ENCODE measurements around the gene B4GALT3. TPM values are rescaled to one million over a fixed set of nuclear protein-coding genes. Genes with fewer than 3 reads are reported as not detected.

Gene B4GALT3
- total RNA-seq = 9.9 and 11.3 TPM in 2 replicates

DNA sequence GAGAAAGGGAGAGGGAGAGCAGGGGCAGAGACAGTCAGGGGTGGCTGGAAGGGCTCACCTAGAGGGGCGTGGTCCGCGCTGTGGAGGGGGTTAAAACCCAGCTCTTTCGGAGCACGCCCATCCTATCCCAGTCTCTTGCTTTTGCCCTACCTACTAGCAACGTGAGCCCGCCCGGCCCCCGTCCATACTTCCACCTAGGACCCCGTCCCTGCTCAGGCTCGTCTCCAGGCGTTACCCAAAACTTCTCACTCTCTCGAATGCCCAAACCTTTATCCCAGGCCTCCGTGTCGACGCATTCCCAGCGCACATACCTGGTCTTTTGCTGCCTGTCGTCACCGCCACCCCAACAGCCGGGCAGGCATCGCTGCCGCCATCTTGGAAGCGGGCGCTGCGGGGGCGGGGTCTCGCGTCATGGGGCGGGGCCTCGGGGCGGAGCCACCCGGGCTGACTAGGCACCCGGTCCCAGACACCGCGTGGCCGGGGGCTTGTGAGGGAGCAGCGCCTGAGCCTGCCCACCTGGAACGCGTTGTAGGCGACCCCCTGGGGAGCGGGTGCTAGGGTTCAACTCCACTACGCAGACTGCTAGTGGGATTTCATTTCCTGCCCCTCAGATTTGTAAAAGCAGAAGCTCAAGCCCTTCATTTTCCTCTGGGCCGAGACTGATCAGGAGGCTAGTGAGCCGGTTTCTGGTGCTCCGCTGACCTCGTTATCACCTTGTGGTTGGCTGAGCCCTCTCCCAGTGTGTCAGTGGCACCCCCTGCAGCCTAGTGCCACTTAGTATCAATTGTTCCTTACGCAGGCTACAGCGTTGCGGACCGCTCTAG lies at the start of gene B4GALT3:
Gene B4GALT3, minus strand, starts transcription at position 396 of the 824 bp plus-strand sequence. CDS start 1,447 bp downstream, outside the sequence.

DNA sequence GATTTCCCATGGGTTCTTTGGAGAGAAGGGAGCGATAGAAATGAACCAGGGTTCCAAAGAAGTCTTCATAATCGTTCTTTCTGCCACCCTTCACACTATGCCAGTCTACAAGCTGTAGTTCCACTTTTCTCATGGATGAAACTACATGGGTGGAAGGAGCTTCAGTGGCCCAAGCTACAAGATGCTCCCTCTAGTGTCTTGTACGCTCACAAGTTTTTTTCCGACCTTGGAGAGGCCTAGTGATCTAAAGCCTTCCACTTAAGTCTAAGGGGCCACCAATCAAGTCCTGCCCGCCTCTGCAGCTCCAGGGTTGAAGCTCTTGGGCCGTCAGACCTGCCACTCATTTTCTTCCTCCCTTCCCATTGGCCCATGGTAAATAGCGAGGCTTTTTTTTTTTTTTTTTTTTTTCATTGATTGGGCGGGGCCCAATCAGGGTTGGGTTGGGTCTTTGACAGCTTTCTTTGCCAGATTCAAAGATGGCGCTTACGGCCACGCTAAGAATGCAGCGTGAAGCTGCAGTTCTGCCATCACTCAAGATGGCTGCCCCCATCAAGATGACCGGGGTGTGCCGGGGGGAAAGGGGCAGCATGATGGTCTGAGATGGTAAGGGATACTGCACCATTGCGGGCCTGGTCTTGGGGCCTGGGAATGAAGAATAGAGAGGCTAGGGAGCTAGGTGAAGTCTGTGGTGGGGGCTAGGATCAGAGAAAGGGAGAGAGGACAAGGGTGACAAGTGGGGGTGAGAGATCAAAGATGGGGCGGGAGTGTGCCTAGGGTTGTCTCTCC lies 48.4 kb upstream of the B4GALT3 start, which contains the start of gene TOMM40L:
Gene TOMM40L, plus strand, starts transcription at position 527 of the 786 bp plus-strand sequence. CDS start 430 bp downstream, outside the sequence.

DNA sequence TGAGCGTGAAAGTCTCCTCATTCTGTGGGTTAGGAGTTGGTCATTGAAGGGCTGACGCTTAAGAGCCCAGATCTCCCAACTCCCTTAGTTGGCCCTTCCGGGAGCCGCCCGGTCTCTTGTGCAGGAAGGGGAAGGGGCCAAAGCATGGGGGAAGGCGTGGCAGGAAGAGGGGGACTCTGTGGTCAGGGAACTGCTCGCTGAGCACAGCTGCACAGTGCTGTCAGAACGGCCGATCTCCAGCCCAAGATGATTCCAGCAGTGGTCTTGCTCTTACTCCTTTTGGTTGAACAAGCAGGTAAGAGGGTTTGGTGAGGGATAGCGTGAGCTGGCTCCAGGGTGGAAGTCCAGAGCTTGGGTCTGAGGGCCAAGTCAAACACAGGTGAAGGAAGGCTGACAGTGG lies 37.8 kb upstream of the B4GALT3 start, which contains the start of gene FCER1G:
Gene FCER1G, plus strand, starts transcription at position 220 of the 400 bp plus-strand sequence. Its CDS starts 27 bp downstream, at position 247.

DNA sequence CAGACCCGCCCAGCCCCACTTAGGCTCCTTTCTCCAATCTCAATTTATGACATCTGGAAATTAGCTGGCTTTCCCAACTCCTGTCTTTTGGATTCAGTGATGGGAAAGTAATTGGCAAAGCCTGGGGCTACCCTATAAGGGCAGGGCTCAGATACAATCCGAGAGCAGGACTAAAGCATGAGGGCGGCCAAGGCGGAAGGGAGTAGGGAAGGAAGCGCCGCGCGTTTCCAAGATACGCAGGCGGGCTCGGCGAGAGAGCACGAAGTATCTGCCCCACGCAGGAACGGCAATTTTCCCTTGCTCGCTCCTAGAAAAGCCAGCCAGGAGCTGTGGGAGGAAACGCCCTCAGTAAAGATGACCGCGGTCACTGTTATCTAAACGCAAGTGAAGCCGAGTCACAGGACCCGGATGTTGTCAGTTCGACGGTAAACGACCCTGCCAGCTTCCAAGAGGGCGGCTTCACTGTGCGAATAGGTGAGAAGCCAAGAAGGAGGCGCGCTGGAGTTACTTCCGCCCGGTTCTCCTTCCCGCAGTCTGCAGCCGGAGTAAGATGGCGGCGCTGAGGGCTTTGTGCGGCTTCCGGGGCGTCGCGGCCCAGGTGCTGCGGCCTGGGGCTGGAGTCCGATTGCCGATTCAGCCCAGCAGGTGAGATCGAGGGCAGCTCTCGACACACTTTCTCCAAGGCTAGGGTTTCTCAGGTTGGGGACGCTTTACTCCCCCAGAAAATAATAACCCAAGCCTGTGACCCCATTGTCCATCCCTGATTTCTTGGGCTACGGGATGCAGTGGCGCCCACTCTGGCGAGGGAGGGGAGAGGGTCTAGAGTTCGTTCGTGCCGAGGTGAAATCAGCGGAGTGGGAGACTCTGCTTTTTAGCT lies 24.8 kb upstream of the B4GALT3 start, which contains the start of gene NDUFS2:
Gene NDUFS2, plus strand, starts transcription at position 532 of the 877 bp plus-strand sequence. Its CDS starts 19 bp downstream, at position 551.

DNA sequence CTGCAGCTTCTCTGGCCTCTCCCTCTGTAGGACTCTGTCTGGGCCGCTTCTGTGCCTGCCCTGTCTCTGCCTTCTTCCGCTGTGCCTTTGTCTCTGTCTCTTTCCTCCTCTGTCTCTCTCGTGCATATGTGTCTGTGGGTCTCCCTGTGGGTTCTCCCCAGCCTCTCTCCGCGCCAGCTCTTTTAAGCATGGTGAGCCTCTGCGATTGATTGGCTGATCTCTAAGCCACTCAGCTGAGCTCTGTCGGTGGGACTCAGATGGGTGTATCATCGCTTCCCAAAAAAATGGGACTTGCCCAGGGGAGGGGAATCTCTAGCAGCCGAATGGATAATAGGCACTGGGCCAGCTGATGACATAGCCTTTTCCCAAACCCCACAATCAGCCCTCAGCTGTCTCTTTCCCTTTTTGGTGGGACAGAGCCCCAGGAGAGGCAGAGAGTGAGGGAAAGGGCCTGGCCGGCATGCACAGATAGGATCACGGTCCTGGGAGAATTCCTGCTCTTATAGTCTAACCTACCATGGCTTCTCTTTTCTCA lies 21.7 kb upstream of the B4GALT3 start, which contains the start of gene ADAMTS4:
Gene ADAMTS4, minus strand, starts transcription at position 158 of the 535 bp plus-strand sequence. CDS start 427 bp downstream, outside the sequence.

DNA sequence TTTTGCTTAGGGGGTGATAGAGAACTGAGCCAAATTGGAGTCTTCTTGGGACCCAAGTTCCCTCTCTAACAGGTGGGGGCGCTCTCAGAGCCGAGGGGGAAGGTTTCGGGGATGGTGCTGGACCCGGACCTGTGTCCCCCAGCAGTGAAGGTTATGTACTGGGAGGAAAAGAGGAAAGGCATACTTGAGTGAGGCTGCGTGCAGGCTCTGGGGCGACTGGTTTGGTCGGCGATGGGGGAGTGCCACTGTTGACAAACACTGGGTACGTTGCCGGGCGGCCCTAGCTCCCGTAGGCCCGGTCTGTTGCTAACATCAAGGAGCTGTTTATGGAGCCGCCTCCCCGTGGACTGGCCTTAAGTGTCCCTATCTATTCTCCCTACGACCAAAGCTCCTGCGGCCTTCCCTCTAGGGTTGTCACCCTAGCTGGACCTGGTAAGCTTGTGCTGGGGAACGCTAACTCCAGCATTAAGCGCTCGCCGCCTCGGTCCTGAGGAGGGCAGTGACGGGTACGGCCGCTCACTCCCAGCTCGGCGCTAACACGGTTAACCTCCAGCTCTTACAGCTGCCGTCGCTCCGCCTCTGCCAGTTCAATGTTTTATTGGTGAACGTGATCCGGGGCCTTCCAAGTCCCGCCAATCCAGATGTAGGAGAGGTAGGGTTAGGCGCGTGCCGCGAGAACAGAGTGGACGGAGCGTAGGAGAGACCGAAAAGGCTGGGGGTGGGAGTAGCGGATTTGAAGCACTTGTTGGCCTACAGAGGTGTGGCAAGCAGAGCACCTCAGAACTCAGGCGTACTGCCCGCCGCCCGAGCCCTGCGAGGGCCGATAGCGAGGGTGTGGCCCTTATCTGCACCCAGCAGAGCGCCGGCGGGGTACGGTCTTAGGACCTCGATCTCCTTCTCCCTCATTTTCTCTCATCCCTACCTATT lies 11.3 kb downstream of the B4GALT3 start, which contains the start of gene PPOX:
Gene PPOX, plus strand, starts transcription at position 685 of the 927 bp plus-strand sequence. CDS start 422 bp downstream, outside the sequence.

DNA sequence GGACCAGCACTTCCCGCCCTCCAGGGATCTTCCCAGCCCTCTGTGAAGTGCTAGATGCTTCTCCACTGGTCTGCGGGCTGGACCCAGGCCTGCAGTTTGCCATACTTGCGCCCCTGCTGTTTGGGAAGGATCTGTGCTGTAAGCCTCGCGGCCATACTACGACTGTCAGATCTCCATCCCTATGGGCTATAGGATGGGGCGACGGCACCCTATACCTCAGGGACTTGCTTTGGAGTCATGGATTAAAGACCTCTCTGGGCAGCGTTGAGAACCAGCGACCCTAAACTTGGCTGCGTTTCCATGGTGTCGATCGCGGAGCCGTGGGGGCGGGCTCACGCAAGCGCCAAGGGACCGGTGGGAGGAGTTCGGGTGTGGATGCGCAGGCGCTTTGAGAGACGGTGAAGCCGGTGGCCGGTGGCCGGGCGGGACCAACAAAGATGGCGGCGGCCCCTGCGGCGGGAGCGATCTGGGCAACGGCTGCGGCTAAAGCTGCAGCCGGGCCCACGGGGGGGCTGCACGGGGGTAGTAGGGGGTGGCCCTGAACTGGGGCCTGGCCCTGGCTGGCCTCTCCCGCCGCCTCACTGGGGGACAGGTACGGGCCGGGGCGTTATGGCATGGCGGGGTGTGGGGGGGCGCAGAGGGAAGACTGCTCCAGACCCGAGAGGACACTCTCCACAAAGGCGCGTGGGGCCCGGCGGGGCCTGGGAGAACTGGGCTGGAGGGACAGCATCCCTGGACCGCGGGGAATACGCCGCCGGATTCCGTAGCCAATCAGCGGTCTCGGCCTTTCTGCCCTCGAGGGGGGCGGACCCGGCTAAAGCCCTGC lies 18.0 kb downstream of the B4GALT3 start, which contains the start of gene USP21:
Gene USP21, plus strand, starts transcription at position 414 of the 826 bp plus-strand sequence. CDS start 1,141 bp downstream, outside the sequence.

DNA sequence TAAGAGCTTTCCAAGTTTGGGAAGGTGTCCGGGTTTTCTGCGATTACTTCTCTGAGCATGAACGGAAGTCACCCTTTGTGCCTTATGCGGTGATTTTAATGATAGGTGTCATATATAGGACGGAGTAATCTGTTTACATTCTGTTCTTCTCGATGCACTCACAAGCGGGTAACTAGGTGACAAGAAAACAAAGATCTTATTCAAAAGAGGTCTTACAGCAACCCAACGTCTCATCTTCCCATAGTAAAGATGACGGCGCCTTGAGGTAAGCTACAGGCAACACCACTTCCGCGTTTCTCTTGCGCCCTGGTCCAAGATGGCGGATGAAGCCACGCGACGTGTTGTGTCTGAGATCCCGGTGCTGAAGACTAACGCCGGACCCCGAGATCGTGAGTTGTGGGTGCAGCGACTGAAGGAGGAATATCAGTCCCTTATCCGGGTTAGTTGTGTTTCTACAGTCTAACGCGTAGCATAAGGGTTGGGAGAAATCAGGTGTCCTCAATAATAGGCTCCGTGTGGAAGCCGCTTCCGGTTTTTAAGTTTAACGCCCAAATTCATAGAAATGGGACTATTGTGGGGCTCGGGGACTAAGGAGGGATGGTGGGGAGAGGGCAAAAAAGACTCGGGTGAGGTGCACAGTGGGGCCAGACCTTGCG lies 23.5 kb downstream of the B4GALT3 start, which contains the start of gene UFC1:
Gene UFC1, plus strand, starts transcription at position 297 of the 656 bp plus-strand sequence. Its CDS starts 20 bp downstream, at position 317.

DNA sequence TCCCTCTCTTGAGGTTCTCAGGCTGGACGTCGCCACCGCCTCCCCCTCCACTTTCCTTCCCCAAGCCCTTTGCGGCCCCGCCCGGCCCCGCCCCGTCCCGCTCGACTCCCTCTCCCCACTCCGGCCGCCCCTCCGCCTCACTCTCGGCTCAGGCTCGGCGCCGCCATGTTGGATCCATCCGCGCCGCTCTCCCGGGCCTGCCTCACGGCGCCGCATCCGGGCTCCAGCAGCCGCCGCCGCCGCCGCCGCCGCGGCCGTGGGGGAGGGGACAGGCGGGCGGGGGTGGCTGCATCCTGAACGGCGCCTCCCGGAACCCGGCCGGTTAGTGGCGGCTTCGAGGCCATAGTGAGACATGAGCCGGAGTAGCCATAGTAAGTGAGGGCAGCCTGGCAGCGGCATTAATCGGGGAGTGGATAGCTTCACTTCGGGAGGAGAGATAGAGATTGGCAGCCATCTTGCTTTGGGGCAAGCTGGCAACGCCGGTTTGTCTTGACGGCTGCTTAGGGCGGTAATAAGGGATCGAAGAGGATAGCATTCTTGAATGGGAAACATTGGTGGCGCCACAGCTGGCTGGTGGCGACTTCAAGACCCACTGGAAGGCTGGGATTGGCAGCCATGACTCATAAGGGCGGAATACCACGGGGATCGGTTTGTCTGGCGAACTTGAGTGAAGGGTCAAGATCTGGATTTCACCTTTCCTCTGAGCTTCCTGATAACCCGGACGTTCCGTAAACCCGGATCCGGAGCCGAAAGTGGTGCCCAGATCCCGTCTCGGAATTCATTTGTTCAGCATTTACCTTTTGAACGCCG lies 44.7 kb downstream of the B4GALT3 start, which contains the start of gene DEDD:
Gene DEDD, minus strand, starts transcription at position 258 of the 810 bp plus-strand sequence. CDS start 8,205 bp downstream, outside the sequence.

Other genes starting within 250 kb of the B4GALT3 start
- not detected in 2 replicates for gene ITLN2, start 222.7 kb downstream of the B4GALT3 start, total RNA-seq
- 2.2 and 2.5 TPM in 2 replicates for gene F11R, start 156.4 kb downstream of the B4GALT3 start, total RNA-seq
- 0.60 and 15.4 TPM in 2 replicates for gene TSTD1, start 138.5 kb downstream of the B4GALT3 start, total RNA-seq
- 85.6 and 125 TPM in 2 replicates for gene USF1, start 131.5 kb downstream of the B4GALT3 start, total RNA-seq
- gene ARHGAP30, start 107.6 kb downstream of the B4GALT3 start, total RNA-seq = under 0.01 and 0.09 TPM in 2 replicates
- under 0.01 and 0.34 TPM in 2 replicates for gene NECTIN4, start 87.9 kb downstream of the B4GALT3 start, total RNA-seq
- 2.0 and 2.3 TPM in 2 replicates for gene KLHDC9, start 79.1 kb downstream of the B4GALT3 start, total RNA-seq
- gene PFDN2, start 59.5 kb downstream of the B4GALT3 start, total RNA-seq = 49.8 and 54.0 TPM in 2 replicates
- 22.0 and 22.2 TPM in 2 replicates for gene NIT1, start 59.4 kb downstream of the B4GALT3 start, total RNA-seq
- 20.3 and 35.1 TPM in 2 replicates for gene DEDD, start 44.8 kb downstream of the B4GALT3 start, total RNA-seq
- 148 and 210 TPM in 2 replicates for gene UFC1, start 23.5 kb downstream of the B4GALT3 start, total RNA-seq
- gene USP21, start 18.0 kb downstream of the B4GALT3 start, total RNA-seq = 4.8 and 5.5 TPM in 2 replicates
- gene PPOX, start 11.1 kb downstream of the B4GALT3 start, total RNA-seq = 8.9 and 12.6 TPM in 2 replicates
- 1.1 and 1.4 TPM in 2 replicates for gene ADAMTS4, start 21.5 kb upstream of the B4GALT3 start, total RNA-seq
- 196 and 209 TPM in 2 replicates for gene NDUFS2, start 24.9 kb upstream of the B4GALT3 start, total RNA-seq
- gene FCER1G, start 37.8 kb upstream of the B4GALT3 start, total RNA-seq = not detected in 2 replicates
- gene APOA2, start 46.1 kb upstream of the B4GALT3 start, total RNA-seq = not detected in 2 replicates
- gene TOMM40L, start 48.6 kb upstream of the B4GALT3 start, total RNA-seq = 9.0 and 10.9 TPM in 2 replicates
- gene NR1I3, start 60.7 kb upstream of the B4GALT3 start, total RNA-seq = not detected in 2 replicates
- not detected in 2 replicates for gene PCP4L1, start 81.2 kb upstream of the B4GALT3 start, total RNA-seq
- gene MPZ, start 132.5 kb upstream of the B4GALT3 start, total RNA-seq = 0.77 and 1.4 TPM in 2 replicates
- 17.0 and 23.4 TPM in 2 replicates for gene SDHC, start 136.9 kb upstream of the B4GALT3 start, total RNA-seq
- not detected in 2 replicates for gene CFAP126, start 190.4 kb upstream of the B4GALT3 start, total RNA-seq

Data from bronchial smooth muscle cell (primary cell).